ENCODE results near the gene MCF2.

Gene MCF2

DNA sequence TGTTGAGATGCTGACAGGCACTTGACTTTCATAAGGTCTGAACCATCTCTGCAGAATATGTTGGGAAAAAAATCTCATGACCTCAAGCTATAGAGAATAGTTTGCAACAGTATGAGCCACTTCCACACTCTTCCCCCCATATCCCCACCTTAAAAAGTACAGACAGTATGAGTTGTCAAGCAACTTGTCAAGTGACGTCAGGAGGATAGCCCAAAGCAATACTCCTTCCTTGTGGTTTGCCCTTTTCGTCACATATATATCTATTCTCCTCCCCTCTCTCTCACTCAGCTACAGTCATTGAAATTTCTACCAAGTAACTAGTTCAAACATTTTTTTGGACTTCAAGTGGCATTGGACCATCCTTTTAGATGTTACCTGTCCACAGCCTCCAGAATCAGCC lies 67.7 kb downstream of the MCF2 start:
- no peak overlapping the region for H3K4me3 ChIP-seq (ENCODE audit: low read depth in 1 of 2, low read length in 2 of 2)
- H3K27me3 ChIP-seq (ENCODE audit: control insufficient read depth in 1 of 2, insufficient read depth in 2 of 2, low read length in 2 of 2): no peaks in the 10 kb centered on the region
- H3K9ac ChIP-seq (ENCODE audit: low read depth in 1 of 2, low read length in 2 of 2): no peak overlapping the region
- no peaks in the 10 kb centered on the region for H3K4me1 ChIP-seq (ENCODE audit: control insufficient read depth in 1 of 2, insufficient read depth in 2 of 2, low read length in 2 of 2)
- H3K9me3 ChIP-seq (ENCODE audit: control insufficient read depth in 1 of 2, low read length in 2 of 2): no peaks in the 10 kb centered on the region
- no peak overlapping the region for H3K27ac ChIP-seq (ENCODE audit: low read depth, low read length)
- no peaks in the 10 kb centered on the region for H3K36me3 ChIP-seq (ENCODE audit: control insufficient read depth in 1 of 2, insufficient read depth in 2 of 2, low read length in 2 of 2)

- no peak overlapping the region for H3K4me3 ChIP-seq (ENCODE audit: low read depth in 1 of 2, low read length in 2 of 2)
- H3K27me3 ChIP-seq (ENCODE audit: control insufficient read depth in 1 of 2, insufficient read depth in 2 of 2, low read length in 2 of 2): no peaks in the 10 kb centered on the region
- H3K9me3 ChIP-seq (ENCODE audit: control insufficient read depth in 1 of 2, low read length in 2 of 2): no peaks in the 10 kb centered on the region
- no peaks in the 10 kb centered on the region for H3K36me3 ChIP-seq (ENCODE audit: control insufficient read depth in 1 of 2, insufficient read depth in 2 of 2, low read length in 2 of 2)
- H3K9ac ChIP-seq (ENCODE audit: low read depth in 1 of 2, low read length in 2 of 2): no peak overlapping the region
- H3K27ac ChIP-seq (ENCODE audit: low read depth, low read length): no peak overlapping the region
- no peaks in the 10 kb centered on the region for H3K4me1 ChIP-seq (ENCODE audit: control insufficient read depth in 1 of 2, insufficient read depth in 2 of 2, low read length in 2 of 2)
These were observed 68.7 kb downstream of the MCF2 start for GRCh38 chrX:139639253-139639652.

DNA sequence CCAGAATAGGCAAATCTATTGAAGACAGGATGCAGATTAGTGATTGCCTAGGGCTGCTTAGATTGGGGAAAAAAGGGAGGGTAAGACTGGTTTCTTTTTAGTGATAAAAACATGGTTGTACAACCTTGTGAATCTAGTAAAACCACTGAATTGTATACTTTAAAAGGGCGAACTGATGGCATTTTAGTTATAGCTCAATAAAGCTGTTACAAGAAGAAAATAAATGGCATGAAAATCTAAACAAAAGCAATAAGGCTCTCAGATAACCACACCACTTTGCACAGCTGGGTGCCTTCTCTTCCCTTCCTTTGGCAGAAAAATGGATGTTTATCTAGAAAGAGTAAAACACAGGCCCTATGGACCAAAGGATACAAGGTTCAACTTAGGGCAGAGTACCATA lies 107.9 kb downstream of the MCF2 start:
- no peak overlapping the region for H3K27ac ChIP-seq (ENCODE audit: low read depth, low read length)
- no peaks in the 10 kb centered on the region for H3K27me3 ChIP-seq (ENCODE audit: control insufficient read depth in 1 of 2, insufficient read depth in 2 of 2, low read length in 2 of 2)
- H3K4me1 ChIP-seq (ENCODE audit: control insufficient read depth in 1 of 2, insufficient read depth in 2 of 2, low read length in 2 of 2): no peaks in the 10 kb centered on the region

GRCh38 chrX:139596068-139596467 lies 111.9 kb downstream of the MCF2 start:
- Histone ChIP-seq H3K4me1 (ENCODE audit: control insufficient read depth in 1 of 2, insufficient read depth in 2 of 2, low read length in 2 of 2) (no peaks in the 10 kb centered on the region), H3K4me3 (ENCODE audit: low read depth in 1 of 2, low read length in 2 of 2) (no peak overlapping the region), H3K9me3 (ENCODE audit: control insufficient read depth in 1 of 2, low read length in 2 of 2) (no peaks in the 10 kb centered on the region), H3K9ac (ENCODE audit: low read depth in 1 of 2, low read length in 2 of 2) (no peak overlapping the region), H3K27ac (ENCODE audit: low read depth, low read length) (no peak overlapping the region), H3K36me3 (ENCODE audit: control insufficient read depth in 1 of 2, insufficient read depth in 2 of 2, low read length in 2 of 2) (no peaks in the 10 kb centered on the region), H3K27me3 (ENCODE audit: control insufficient read depth in 1 of 2, insufficient read depth in 2 of 2, low read length in 2 of 2) (no peaks in the 10 kb centered on the region)

More for the DNA sequence above, 107.9 kb downstream of the MCF2 start:
- H3K9ac ChIP-seq (ENCODE audit: low read depth in 1 of 2, low read length in 2 of 2): no peak overlapping the region
- no peaks in the 10 kb centered on the region for H3K9me3 ChIP-seq (ENCODE audit: control insufficient read depth in 1 of 2, low read length in 2 of 2)
- no peak overlapping the region for H3K4me3 ChIP-seq (ENCODE audit: low read depth in 1 of 2, low read length in 2 of 2)
- H3K36me3 ChIP-seq (ENCODE audit: control insufficient read depth in 1 of 2, insufficient read depth in 2 of 2, low read length in 2 of 2): no peaks in the 10 kb centered on the region

DNA sequence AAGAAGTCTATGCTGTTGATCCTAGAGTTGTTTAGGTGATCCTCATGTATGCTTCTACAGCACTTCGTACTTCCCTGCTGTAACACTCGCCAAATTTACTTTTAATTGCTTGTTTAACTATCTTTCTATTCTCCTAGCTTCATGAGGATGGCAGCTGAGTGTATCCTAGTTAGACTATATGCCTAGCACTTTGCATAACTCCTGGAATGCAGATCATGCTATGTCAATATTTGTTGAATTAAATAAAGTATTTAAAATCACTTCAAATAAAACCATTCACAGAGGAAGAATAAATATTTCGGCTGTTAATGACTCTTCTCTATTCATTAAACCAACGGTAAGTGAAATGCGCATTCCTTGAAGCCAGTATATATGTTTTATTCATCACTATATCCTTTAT lies 122.4 kb downstream of the MCF2 start:
- no peak overlapping the region for H3K27ac ChIP-seq (ENCODE audit: low read depth, low read length)
- H3K9me3 ChIP-seq (ENCODE audit: control insufficient read depth in 1 of 2, low read length in 2 of 2): no peaks in the 10 kb centered on the region
- no peaks in the 10 kb centered on the region for H3K4me1 ChIP-seq (ENCODE audit: control insufficient read depth in 1 of 2, insufficient read depth in 2 of 2, low read length in 2 of 2)
- H3K4me3 ChIP-seq (ENCODE audit: low read depth in 1 of 2, low read length in 2 of 2): no peak overlapping the region
- H3K27me3 ChIP-seq (ENCODE audit: control insufficient read depth in 1 of 2, insufficient read depth in 2 of 2, low read length in 2 of 2): no peaks in the 10 kb centered on the region
- no peaks in the 10 kb centered on the region for H3K36me3 ChIP-seq (ENCODE audit: control insufficient read depth in 1 of 2, insufficient read depth in 2 of 2, low read length in 2 of 2)
- no peak overlapping the region for H3K9ac ChIP-seq (ENCODE audit: low read depth in 1 of 2, low read length in 2 of 2)

- no peaks in the 10 kb centered on the region for H3K27me3 ChIP-seq (ENCODE audit: control insufficient read depth in 1 of 2, insufficient read depth in 2 of 2, low read length in 2 of 2)
- H3K9me3 ChIP-seq (ENCODE audit: control insufficient read depth in 1 of 2, low read length in 2 of 2): no peaks in the 10 kb centered on the region
- H3K27ac ChIP-seq (ENCODE audit: low read depth, low read length): no peak overlapping the region
- H3K4me3 ChIP-seq (ENCODE audit: low read depth in 1 of 2, low read length in 2 of 2): no peak overlapping the region
- H3K36me3 ChIP-seq (ENCODE audit: control insufficient read depth in 1 of 2, insufficient read depth in 2 of 2, low read length in 2 of 2): no peaks in the 10 kb centered on the region
- no peak overlapping the region for H3K9ac ChIP-seq (ENCODE audit: low read depth in 1 of 2, low read length in 2 of 2)
- H3K4me1 ChIP-seq (ENCODE audit: control insufficient read depth in 1 of 2, insufficient read depth in 2 of 2, low read length in 2 of 2): no peaks in the 10 kb centered on the region
These were observed 126.9 kb downstream of the MCF2 start for GRCh38 chrX:139581068-139581467.

GRCh38 chrX:139566981-139567380 lies 141.0 kb downstream of the MCF2 start:
- Histone ChIP-seq H3K9ac (ENCODE audit: low read depth in 1 of 2, low read length in 2 of 2) (no peak overlapping the region), H3K27me3 (ENCODE audit: control insufficient read depth in 1 of 2, insufficient read depth in 2 of 2, low read length in 2 of 2) (no peaks in the 10 kb centered on the region), H3K4me1 (ENCODE audit: control insufficient read depth in 1 of 2, insufficient read depth in 2 of 2, low read length in 2 of 2) (no peaks in the 10 kb centered on the region), H3K4me3 (ENCODE audit: low read depth in 1 of 2, low read length in 2 of 2) (no peak overlapping the region), H3K27ac (ENCODE audit: low read depth, low read length) (no peak overlapping the region), H3K36me3 (ENCODE audit: control insufficient read depth in 1 of 2, insufficient read depth in 2 of 2, low read length in 2 of 2) (no peaks in the 10 kb centered on the region), H3K9me3 (ENCODE audit: control insufficient read depth in 1 of 2, low read length in 2 of 2) (no peaks in the 10 kb centered on the region)

DNA sequence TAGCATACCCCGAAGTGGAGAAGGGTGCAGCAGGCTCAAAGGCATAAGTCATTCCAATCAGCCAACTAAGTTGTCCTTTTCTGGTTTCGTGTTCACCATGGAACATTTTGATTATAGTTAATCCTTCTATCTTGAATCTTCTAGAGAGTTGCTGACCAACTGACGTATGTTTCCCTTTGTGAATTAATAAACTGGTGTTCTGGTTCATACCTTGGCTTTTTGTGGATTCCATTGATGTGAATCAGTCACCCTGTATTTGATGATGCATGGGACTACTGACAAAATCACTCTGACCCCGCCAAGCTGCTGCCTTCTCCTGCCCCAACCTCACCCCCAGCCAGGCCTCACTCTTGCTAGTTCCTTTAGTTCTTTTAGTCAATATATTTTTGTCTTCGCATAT lies 144.7 kb downstream of the MCF2 start:
- Histone ChIP-seq H3K36me3 (ENCODE audit: control insufficient read depth in 1 of 2, insufficient read depth in 2 of 2, low read length in 2 of 2) (no peaks in the 10 kb centered on the region), H3K9me3 (ENCODE audit: control insufficient read depth in 1 of 2, low read length in 2 of 2) (no peaks in the 10 kb centered on the region), H3K4me1 (ENCODE audit: control insufficient read depth in 1 of 2, insufficient read depth in 2 of 2, low read length in 2 of 2) (no peaks in the 10 kb centered on the region), H3K4me3 (ENCODE audit: low read depth in 1 of 2, low read length in 2 of 2) (no peak overlapping the region), H3K9ac (ENCODE audit: low read depth in 1 of 2, low read length in 2 of 2) (no peak overlapping the region), H3K27me3 (ENCODE audit: control insufficient read depth in 1 of 2, insufficient read depth in 2 of 2, low read length in 2 of 2) (no peaks in the 10 kb centered on the region), H3K27ac (ENCODE audit: low read depth, low read length) (no peak overlapping the region)

DNA sequence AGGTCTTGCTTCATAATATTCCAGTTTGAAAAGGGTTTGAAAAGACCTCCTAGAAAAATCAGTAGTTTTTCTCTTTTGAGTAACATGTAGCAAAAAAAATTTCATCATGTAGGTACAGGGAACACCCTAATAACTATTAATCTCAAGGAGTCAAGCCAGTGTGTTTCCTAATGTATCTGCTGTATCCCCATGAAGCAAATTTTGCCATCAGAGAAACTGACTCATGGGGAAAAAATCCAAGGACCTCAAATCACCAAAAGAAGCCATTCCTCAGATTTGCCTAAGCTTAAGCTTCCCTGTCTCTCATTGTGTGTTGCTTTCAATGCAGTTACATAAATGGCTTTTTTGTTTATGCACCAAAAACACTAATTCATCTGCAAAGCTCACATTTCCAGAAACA lies 147.7 kb downstream of the MCF2 start:
- H3K27ac ChIP-seq (ENCODE audit: low read depth, low read length): no peak overlapping the region
- no peak overlapping the region for H3K9ac ChIP-seq (ENCODE audit: low read depth in 1 of 2, low read length in 2 of 2)
- H3K9me3 ChIP-seq (ENCODE audit: control insufficient read depth in 1 of 2, low read length in 2 of 2): no peaks in the 10 kb centered on the region
- no peaks in the 10 kb centered on the region for H3K36me3 ChIP-seq (ENCODE audit: control insufficient read depth in 1 of 2, insufficient read depth in 2 of 2, low read length in 2 of 2)
- no peaks in the 10 kb centered on the region for H3K4me1 ChIP-seq (ENCODE audit: control insufficient read depth in 1 of 2, insufficient read depth in 2 of 2, low read length in 2 of 2)
- H3K27me3 ChIP-seq (ENCODE audit: control insufficient read depth in 1 of 2, insufficient read depth in 2 of 2, low read length in 2 of 2): no peaks in the 10 kb centered on the region
- no peak overlapping the region for H3K4me3 ChIP-seq (ENCODE audit: low read depth in 1 of 2, low read length in 2 of 2)

GRCh38 chrX:139559383-139560042 lies 148.5 kb downstream of the MCF2 start:
- no peak overlapping the region for H3K4me3 ChIP-seq (ENCODE audit: low read depth in 1 of 2, low read length in 2 of 2)
- no peak overlapping the region for H3K27ac ChIP-seq (ENCODE audit: low read depth, low read length)

More at GRCh38 chrX:139559383-139560042, 148.5 kb downstream of the MCF2 start:
- H3K9ac ChIP-seq (ENCODE audit: low read depth in 1 of 2, low read length in 2 of 2): no peak overlapping the region
- no peaks in the 10 kb centered on the region for H3K9me3 ChIP-seq (ENCODE audit: control insufficient read depth in 1 of 2, low read length in 2 of 2)
- H3K27me3 ChIP-seq (ENCODE audit: control insufficient read depth in 1 of 2, insufficient read depth in 2 of 2, low read length in 2 of 2): no peaks in the 10 kb centered on the region
- H3K36me3 ChIP-seq (ENCODE audit: control insufficient read depth in 1 of 2, insufficient read depth in 2 of 2, low read length in 2 of 2): no peaks in the 10 kb centered on the region
- H3K4me1 ChIP-seq (ENCODE audit: control insufficient read depth in 1 of 2, insufficient read depth in 2 of 2, low read length in 2 of 2): no peaks in the 10 kb centered on the region
